Hematopoietic multipotent progenitor cell treated with erythropoietin and hydrocortisone succinate and interleukin-3 and kit ligand, for 17 days (in vitro differentiated cells): ENCODE results near the gene TBC1D17.

ENCODE experiments used
- DNase-seq: peaks from one replicate; pipeline ENCODE4 v3.0.0-alpha.2; 2015; ENCODE audit warnings: low spot score

Gene TBC1D17

DNA sequence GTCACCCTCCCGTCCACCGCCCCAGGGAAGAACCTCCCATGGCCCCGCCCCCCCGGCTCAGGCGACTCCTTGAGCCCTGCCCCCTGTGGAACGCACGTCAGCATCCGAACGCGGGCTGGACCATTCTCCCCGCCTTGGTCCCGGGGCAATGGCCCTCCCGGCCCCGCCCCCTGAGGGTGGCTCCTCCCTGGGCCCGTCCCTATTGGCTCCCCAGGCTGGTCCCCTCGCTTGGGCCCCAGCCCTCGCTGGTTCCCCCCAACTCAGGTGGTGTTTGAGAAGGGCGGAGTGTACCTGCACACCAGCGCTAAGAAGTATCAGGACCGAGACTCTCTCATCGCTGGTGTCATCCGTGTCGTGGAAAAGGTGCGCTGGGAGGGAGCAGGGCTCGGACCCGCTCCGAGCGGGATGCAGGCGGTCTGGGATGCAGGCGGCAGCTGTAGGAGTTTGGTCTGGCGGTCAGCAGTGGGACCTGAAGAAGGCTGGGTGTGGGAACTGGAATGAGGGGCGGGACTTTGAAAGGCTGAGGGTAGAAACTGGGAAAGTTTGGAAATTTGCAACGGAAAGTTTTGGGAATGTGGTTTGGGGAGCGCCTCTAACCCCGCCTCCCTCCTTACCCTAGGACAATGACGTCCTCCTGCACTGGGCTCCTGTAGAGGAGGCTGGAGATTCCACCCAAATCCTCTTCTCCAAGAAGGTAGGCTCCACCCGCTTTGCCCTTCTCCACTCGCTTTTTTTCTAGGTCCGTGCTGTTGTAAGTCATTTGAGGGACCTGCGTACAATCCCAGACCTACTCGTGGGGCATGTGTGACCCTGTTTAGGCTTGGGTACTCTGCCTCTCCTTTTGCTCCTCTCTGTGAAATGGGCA, 609 bp downstream of the TBC1D17 start:
- DNase-seq: peak; percentile 99

DNA sequence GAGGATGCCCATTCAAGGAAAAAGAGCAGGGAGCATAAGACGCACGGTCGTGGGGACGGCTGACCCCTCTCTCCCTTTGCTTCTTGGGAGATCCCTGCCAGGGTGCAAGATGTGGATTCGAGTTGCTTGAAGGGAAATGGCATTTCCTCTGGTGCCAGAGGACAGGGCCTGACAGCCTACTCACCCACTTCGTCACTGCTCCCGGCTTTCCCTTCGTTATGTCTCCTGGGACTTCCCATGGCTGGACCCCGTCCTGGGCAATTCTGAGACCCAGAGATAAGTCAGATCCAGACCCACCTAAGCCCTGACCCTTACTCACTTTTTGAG, 1.2 kb downstream of the TBC1D17 start:
- no peak for DNase-seq

DNA sequence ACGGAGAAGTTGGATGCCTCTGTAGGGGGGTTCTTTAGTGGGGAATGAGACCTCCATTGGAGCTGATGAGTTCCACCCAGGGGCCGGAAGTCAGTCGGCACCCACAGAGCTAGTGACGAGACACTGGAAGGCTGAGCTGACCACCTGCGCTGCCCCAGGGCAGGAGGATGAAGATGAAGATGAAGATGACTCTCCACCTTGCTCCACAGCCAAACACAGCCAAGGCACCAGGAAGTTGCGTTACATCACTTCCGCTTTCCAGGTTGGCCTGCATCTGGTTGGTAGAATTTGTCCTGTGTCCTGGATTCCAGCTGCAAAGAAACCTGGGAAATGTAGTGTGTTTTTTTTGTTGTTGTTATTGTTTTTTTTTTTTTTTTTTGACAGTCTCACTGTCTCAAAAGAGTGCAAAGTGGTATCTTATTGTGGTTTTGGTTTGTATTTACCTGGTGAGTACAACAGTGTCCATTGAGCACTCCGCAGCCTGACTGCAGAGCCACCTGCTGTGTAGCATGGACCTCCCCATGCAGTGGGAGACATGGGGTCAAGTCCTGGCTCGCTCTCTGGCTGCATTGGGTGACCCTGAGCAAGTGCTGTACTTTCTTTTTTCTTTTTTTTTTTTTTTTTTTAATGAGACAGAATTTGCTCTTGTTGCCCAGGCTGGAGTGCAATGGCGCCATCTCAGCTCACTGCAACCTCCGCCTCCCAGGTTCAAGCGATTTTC, 1.9 kb downstream of the TBC1D17 start:
- DNase-seq: peak; percentile 10

DNA sequence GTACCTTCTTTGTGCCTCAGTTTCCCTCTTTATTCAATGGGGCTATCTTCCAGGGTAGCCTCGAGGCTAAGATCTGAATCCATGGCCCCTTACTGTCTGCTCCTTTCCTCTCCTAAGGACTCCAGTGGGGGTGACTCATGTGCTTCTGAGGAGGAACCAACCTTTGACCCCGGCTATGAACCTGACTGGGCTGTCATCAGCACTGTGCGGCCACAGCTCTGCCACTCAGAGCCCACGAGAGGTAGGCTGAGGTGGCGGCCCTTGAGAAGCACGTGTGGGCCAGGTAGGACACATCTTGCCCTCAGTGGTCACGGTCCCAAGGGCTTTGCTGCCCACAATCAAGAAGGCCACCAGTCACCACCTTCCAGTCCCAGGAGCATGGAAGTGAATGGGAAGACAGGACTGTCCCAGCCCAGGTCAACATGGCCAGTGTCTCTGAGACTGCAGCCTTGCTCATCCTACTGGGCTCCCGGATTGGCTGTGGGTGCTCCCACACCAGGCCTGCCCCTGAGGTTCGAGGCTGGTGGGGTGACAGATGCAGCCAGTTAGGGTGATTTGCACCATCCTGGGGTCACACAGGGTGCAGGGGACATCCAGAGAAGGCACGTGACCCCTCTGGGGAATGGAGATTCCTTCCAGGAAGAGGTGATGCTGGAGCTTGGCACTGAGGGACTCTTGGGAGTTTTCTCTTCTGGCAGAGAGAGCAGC, 2.8 kb downstream of the TBC1D17 start:
- no peak for DNase-seq

DNA sequence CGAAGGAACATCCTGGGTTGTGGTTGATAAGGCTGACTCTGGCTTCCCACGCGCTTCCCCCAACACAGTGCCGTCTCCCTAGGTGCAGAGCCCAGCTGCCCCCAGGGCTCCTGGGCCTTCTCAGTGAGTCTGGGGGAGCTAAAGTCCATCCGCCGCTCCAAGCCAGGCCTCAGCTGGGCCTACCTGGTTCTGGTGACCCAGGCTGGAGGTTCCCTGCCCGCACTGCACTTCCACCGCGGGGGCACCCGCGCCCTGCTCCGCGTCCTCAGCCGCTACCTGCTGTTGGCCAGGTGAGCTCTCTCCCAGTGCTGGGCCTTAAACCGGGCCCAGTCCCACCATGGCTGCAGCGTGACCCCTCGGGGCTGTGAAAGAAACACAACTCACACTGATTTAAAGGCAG, 3.7 kb downstream of the TBC1D17 start:
- no peak for DNase-seq

DNA sequence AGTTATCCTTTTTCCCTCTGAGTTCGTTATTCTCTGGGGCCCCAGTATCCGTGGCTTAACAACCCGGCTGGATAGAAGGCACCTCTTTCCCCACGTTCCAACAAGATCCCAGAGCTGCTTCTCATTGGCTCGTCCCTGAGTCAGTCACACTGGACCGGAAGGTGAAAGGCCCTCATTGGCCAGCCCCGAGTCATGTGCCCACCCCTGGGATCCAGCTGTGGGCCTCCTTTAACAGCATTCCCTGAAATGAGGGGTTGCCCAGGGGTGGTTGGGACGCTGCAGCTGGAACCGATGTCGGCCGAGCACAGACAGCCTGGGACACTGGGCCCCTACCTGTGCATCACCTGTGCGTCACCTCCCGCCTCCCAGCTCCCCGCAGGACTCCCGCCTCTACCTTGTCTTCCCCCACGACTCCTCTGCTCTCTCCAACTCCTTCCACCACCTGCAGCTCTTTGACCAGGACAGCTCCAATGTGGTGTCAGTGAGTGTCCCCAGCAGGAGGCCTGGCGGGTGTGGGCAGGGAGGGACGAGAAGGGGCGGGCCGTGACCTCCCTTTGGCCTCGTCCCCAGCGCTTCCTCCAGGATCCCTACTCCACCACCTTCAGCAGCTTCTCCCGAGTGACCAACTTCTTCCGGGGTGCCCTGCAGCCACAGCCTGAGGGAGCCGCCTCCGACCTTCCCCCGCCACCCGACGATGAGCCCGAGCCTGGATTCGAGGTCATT, 4.3 kb downstream of the TBC1D17 start:
- DNase-seq: no peak

DNA sequence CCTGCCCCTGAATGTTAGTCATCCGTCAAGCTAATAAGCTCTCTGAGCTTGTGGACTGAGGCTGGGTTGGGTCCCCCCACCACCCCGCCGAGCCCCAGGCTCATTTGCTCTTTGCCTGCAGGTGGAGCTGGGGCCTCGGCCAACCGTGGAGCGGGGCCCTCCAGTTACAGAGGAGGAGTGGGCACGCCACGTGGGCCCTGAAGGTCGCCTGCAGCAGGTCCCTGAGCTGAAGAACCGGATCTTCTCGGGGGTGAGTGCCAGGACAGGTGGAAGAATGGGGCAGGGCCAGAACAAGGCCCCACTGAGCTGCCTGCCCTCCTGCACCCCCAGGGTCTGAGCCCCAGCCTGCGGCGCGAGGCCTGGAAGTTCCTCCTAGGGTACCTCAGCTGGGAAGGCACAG, 5.1 kb downstream of the TBC1D17 start:
- DNase-seq: no peak

DNA sequence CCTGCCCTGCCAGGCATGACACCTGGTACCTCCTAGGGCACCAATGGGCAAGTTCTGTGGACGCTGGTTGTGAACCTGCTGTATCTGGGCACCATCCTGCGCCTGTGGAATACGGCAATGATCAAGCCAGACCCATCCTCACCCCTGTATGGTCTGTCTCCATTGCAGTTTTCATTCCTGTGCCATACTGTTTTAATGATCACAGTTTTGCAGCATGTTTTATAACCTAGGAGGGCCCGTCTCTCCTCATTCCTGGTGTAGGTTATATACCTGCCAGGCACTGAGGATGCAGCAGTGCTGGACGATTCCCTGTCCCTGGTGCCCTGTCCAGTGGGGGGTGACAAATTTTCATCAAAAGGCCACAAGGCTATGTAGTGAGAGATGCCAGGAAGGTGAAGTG, 5.6 kb downstream of the TBC1D17 start:
- no peak for DNase-seq

DNA sequence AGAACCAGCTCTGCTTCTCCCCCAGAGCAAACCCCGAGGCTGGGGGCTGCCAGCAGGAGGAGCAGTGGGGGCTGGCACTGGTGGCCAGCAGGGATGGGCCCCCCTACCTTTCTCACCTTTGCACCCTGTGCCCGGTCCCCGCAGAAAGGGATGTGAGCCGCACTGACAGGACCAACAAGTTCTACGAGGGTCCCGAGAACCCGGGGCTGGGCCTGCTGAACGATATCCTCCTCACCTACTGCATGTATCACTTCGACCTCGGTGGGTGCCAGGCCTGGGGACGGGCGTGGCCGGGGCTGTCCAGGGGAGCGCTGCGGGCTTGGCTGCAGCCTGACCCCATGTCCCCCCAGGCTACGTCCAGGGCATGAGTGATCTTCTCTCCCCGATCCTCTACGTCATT, 6.6 kb downstream of the TBC1D17 start:
- no peak for DNase-seq

DNA sequence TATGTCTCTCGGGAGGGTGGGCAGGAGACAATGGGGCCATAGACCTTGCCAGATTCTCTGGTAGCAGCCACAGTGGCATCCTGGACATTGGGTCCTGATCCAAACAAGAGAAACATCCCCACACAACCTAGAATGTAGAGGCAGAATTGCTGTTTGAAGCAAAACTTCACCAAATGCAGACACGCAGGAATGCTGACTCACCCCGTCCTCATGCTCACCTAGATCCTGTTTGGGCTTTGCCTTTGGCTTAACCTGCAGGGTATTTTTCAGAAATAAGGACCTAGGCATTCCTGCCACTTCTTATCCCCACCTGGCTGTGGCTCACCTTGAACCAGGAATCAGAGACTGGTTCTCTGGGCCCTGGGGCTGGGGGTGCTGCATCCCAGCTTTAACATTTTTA, 7.3 kb downstream of the TBC1D17 start:
- no peak for DNase-seq

DNA sequence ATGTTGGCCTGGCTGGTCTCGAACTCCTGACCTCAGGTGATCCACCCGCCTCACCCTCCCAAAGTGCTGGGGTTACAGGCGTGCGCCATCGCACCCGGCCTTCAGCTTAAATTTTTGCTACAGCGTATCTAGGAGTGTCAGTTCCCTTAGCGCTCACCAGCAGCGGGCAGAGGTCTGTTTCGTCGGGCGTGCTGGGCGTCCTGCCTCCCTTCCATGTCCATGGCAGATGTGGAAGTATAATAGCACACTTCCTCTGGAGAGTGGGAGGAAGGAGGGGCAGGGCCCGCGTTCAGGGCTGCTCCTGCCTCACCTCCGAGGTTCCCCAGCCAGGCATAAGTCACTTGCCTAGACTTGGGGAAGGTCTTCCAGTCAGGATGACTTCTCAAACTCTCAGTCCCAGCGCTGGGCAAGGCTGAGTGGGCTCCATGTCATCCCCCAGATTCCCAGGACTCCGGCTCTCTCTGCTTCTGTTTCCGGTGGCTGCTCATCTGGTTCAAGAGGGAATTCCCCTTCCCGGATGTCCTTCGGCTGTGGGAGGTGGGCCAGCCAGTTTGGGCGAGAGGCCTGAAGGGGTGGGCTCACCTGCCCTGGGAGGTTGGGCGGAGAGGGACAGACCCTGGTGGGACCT, 9.6 kb downstream of the TBC1D17 start:
- DNase-seq: no peak

DNA sequence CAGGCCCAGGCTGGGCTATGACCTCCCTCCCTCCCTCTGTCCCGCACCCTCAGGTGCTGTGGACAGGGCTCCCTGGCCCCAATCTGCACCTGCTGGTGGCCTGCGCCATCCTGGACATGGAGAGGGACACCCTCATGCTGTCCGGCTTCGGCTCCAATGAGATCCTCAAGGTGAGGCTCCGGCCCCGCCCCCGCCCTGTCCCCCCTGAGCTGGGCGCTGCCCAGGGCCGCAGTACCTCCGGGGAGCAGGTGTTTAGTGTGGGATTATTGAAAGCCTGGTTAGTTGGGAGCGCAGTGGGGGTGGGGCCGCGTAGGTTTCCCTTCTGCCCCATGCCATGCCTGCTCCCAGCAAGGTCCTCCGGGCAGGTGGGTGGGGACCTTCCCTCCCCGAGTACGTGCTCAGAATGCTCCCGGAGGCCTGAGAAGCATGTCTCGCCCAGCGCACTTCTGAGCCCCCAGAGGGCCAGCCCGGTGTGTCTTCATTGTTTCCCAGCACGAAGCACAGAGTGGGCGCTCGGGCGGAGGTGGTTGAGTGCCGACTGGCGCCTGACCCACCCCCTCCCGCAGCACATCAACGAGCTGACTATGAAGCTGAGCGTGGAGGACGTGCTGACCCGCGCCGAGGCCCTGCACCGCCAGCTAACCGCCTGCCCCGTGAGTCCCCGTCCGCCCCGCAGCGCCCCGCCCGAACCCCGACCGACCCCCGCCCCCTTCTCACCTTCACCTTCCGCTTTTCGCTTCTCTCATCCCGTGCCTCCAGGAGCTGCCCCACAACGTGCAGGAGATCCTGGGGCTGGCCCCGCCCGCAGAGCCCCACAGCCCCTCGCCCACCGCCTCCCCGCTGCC, 10.4 kb downstream of the TBC1D17 start:
- DNase-seq: no peak

DNA sequence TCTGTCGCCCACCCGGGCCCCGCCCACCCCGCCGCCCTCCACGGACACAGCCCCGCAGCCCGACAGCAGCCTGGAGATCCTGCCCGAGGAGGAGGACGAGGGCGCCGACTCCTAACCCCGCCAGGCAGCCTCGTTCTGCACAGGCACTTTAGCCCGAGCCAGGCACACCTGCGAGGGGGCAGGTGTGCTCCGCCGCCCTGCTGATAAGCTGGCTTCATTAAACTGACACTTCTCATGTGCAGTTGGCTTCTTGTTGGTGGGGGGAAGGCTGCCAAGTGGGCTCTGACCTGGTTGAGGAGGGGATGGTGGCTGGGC, 11.0 kb downstream of the TBC1D17 start:
- no peak for DNase-seq

DNA sequence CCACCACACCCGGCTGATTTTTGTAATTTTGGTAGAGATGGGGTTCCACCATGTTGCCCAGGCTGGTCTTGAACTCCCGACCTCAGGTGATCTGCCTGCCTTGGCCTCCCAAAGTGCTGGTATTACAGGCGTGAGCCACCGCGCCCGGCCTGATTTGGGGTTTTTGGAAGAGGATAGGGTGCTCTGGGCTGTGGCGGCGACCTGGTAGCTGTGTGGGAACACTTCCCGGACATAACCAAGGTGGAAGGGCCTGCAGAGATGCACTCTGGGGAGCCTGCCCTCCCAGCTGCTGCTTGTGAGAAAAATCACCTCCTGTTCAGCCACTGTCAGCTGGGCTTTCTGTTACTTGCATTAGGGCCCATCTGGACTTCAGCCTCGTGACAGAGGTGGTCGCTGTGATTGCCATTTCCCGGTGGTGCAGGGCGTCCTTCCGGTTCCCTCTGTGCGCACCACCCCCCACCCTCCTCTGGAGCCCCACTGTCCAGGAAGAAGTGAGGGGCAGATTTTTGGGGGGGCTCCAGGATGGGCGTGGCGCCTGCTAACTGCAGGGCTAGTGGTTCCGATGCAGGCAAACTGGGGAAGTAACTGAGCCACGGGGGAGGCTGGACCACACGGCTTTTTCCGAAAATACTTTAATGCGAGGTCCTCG, 11.7 kb downstream of the TBC1D17 start:
- no peak for DNase-seq

DNA sequence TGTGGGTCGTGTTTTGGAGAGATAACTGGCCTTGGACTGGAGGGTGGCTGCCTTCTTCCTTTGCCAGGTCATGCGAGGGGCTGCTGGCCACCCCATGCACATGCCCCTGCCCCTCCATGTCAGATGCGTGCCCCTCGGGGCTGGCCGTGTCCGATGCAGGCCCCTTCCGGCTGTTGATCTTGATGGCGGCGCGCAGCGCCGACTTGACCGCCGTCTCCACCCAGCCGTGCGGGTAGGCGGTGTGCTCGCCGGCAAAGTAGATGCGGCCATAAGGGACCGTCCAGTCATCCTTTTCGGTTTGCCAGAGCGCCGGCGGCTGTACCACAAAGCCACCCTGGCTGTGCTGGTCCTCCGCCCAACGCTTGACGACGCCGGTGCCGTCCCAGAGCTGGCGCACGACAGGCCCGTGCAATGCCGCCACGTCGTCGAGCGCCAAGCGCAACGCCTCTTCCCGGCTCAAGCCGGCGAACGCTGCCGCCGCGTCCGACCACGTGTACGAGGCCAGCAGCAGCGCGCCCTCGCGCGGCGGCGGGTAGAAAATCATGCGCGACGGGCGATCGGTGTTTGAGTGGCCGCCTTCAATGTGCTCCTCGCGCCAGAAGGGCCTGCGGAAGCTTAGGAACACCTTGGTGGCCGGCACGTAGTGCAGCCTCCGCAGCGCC, 12.3 kb downstream of the TBC1D17 start:
- peak; percentile 83 for DNase-seq

DNA sequence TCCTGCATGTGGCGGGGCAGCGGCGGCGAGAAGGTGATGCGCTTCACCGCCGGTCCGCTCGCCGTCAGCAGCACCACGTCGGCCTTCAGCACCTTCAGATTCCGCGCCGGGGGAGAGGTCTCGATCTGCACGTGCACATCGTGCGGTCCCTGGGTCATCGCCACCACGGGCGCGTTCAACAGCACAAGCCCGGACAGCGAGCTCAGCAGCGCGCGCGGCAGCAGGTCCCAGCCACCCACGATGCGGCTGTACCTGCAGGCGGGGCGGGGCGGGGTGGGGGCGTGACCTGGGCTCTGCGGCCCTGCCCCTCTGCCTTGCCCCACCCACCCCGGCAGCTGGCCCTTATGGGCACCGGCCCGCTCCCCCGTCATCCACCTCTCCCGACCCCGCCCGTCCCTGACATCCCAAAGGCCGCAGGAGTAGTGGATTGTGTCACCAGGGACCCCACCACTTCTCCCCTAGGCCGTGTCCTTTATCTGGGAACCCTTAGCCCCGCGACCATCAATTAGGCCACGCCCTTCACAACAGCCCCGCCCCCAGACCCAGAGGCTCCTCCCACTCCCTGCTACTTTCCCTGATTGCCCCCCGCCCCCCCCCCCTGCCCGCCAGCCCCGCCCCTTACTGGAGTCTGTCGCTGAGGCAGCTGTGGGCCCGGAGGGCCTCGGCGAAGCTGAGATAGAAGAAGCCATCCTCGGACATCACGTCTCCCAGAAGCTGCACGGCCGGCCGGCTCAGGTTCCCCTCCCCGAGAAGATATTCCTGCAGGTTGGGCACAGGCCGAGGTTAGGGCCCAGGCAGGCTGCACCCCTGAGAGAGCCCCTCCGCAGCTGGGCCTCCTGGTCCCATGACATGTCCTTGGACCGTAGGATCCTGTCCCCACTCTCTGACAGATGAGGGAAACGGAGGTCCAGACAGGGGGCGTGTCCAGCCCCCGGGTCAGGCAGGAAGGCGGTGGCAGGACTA, 13.1 kb downstream of the TBC1D17 start:
- DNase-seq: peak; percentile 48

DNA sequence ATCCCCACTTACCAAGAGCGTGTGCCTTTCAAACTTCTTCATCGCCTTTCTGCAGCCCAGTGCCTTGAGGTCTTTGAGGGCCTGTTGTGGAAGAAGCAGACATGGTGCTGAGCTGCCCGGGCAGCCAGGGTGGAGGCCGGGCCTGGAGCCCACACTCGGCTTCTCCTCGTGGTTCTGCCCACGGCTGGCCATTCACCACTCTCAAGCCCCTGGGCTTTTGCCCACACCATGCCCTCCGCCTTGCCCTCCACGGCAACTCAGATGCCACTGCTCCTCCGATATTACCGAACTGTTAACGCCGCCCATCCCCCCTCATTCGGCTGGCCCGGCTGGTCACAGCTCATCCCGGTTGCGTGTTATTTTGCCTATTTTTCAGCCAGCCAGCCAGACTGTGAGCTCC, 13.9 kb downstream of the TBC1D17 start:
- DNase-seq: no peak

DNA sequence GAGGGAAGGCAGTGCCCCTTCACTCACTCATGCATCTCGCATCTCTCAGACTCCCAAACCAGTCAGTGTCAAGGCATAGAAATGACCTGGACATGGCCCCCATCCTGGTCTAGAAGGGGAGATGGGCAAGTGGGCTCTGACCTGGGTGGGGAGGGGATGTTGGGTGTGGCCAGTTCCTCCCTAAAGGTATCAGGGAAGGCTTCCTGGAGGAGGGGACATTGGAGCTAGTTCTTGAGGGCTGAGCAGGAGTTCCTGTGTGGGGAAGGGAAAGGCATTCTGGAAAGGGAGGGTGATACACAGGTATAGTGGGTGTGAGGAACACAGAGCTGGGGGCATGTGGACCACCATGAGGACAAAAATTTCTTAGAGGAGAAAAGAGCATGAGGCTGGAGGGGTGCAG, 15.2 kb downstream of the TBC1D17 start:
- no peak for DNase-seq
